K562 (cell line): ENCODE data around the gene CACNA1C. TPM values are rescaled to one million over a fixed set of nuclear protein-coding genes. Genes with fewer than 3 reads are reported as not detected.

Experiments
- CEBPG ChIP-seq, 3 experiments: fragments of 200-800 bp in 1 of 3; sonication (Bioruptor generic) in 1 of 3; sonication (generic) in 1 of 3; formaldehyde crosslinking in 1 of 3; IDR thresholded peaks in 2 of 3; conservative IDR thresholded peaks in 1 of 3; 2 replicates each; pipeline versions ENCODE4 v1.6.1 to v1.8.0; 2016 to 2022; ENCODE audit warnings: missing compliant biosample characterization in 2 of 3, missing genetic modification characterization in 2 of 3, mild to moderate bottlenecking in 1 of 3, missing genetic modification reagents in 1 of 3
- CREB3 ChIP-seq: fragments of 450-650 bp; conservative IDR thresholded peaks from 2 replicates; pipeline ENCODE4 v1.6.1; 2016; ENCODE audit warnings: missing genetic modification characterization, low read depth, mild to moderate bottlenecking, missing compliant biosample characterization, moderate library complexity
- NCOA4 ChIP-seq: fragments of 450-650 bp; IDR thresholded peaks from 2 replicates; pipeline ENCODE4 v1.6.1; 2018; ENCODE audit warnings: mild to moderate bottlenecking; ENCODE audit not compliant: partially characterized antibody
- NRF1 ChIP-seq, 2 experiments: fragments of 450-650 bp; IDR thresholded peaks in 1 of 2; conservative IDR thresholded peaks in 1 of 2; 2 replicates each; pipeline ENCODE4 v1.6.1; 2014; ENCODE audit warnings: mild to moderate bottlenecking in 2 of 2
- PHB ChIP-seq: fragments of 250-450 bp; sonication (Bioruptor Pico); IDR thresholded peaks from 2 replicates; pipeline ENCODE4 v1.5.0; 2021
- ZNF609 ChIP-seq: sonication (generic); formaldehyde crosslinking; IDR thresholded peaks from 2 replicates; pipeline ENCODE4 v1.8.1; 2023; ENCODE audit warnings: missing genetic modification reagents, mild to moderate bottlenecking, borderline replicate concordance
- polyA plus RNA-seq, 8 experiments: library from polyadenylated mRNA; depleted of rRNA in 4 of 8; stranded (reverse) in 5 of 8; unstranded in 3 of 8; fragments of >200 nt; fragmentation: Nextera tagmentation in 2 of 8; fragmentation: Illumina TruSeq in 1 of 8; extraction: Ambion mirVana in 2 of 8; extraction: Trizol in 1 of 8; gene quantifications; 2 replicates each; pipeline versions ENCODE4 v1.2.1 to v1.2.3, GENCODE V29; 2011 to 2014; ENCODE audit warnings: inconsistent platforms in 1 of 8, missing spikeins in 1 of 8
- total RNA-seq, 7 experiments: library from RNA; depleted of rRNA in 6 of 7; stranded (reverse); fragments of >200 nt in 6 of 7; fragmentation: Illumina TruSeq in 2 of 7; extraction: Trizol in 2 of 7; gene quantifications; 2 replicates each; pipeline versions ENCODE4 v1.2.1 to v1.2.3, GENCODE V29; 2011 to 2021; ENCODE audit warnings: low replicate concordance in 1 of 7
- TF ChIP-seq, protein P1 (sequence below): fragments of 250-450 bp; sonication (Bioruptor Pico); IDR thresholded peaks from 2 replicates; pipeline ENCODE4 v1.6.1; 2021; ENCODE audit warnings: mild to moderate bottlenecking
- TF ChIP-seq, protein P2 (sequence below): fragments of 250-450 bp; sonication (Bioruptor Pico); IDR thresholded peaks from 2 replicates; pipeline ENCODE4 v1.4.0; 2020; ENCODE audit warnings: mild to moderate bottlenecking

The CACNA1C gene
- total and polyA plus RNA-seq, 9 of the 15 experiments (the other 6 are each of a cell fraction or from before 2014, with no cell fraction given) = not detected

- TF ChIP-seq, protein P1, sequence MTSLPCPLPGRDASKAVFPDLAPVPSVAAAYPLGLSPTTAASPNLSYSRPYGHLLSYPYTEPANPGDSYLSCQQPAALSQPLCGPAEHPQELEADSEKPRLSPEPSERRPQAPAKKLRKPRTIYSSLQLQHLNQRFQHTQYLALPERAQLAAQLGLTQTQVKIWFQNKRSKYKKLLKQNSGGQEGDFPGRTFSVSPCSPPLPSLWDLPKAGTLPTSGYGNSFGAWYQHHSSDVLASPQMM (CRISPR knock-in tag) = no peak
- TF ChIP-seq, protein P2, sequence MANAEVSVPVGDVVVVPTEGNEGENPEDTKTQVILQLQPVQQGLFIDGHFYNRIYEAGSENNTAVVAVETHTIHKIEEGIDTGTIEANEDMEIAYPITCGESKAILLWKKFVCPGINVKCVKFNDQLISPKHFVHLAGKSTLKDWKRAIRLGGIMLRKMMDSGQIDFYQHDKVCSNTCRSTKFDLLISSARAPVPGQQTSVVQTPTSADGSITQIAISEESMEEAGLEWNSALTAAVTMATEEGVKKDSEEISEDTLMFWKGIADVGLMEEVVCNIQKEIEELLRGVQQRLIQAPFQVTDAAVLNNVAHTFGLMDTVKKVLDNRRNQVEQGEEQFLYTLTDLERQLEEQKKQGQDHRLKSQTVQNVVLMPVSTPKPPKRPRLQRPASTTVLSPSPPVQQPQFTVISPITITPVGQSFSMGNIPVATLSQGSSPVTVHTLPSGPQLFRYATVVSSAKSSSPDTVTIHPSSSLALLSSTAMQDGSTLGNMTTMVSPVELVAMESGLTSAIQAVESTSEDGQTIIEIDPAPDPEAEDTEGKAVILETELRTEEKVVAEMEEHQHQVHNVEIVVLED = no peak
- TF ChIP-seq ZNF609 (no peak), CEBPG (CRISPR knock-in tag; IDR thresholded peaks at IDR 0.05) (no peak), CEBPG (tag; conservative IDR thresholded peaks at IDR 0.05 in 1 of 2, IDR thresholded peaks at IDR 0.05 in 1 of 2) (no peak), PHB (CRISPR knock-in tag) (no peak), CREB3 (tag) (no peak), NCOA4 (no peak), NRF1 (conservative IDR thresholded peaks at IDR 0.05 in 1 of 2, IDR thresholded peaks at IDR 0.05 in 1 of 2) (no peak)
Observed at GRCh38 chr12:2677142-2677880, 624.5 kb downstream of the CACNA1C start (continued).
